Fibroblast of skin of right biceps (primary cell): ENCODE results near the gene FANCL.
"Not testable (repeated sequence)": the region's sequence is repeated elsewhere in the genome, so short reads cannot be mapped to it uniquely, and the experiment has no call there.

Experiments
- DNase-seq: peaks from one replicate; pipeline ENCODE4 v3.0.0-alpha.2; 2013

Gene FANCL

GRCh38 chr2:58240670-58241545, at the start of gene FANCL:
Gene FANCL, minus strand, starts transcription at chr2:58241325. Its CDS starts 12 bp downstream, at chr2:58241313.
- DNase-seq: peak; percentile 87

GRCh38 chr2:58289029-58289428, 47.9 kb upstream of the FANCL start:
- peak; percentile 4 for DNase-seq

- DNase-seq: no peak
These were observed 42.8 kb upstream of the FANCL start for GRCh38 chr2:58283931-58284330.

- not testable (repeated sequence) for DNase-seq
These were observed 34.0 kb upstream of the FANCL start for GRCh38 chr2:58275144-58275543.

- DNase-seq: no peak
These were observed 30.7 kb upstream of the FANCL start for GRCh38 chr2:58271826-58272225.

GRCh38 chr2:58268685-58269084, 27.6 kb upstream of the FANCL start:
- DNase-seq: no peak

- no peak for DNase-seq
These were observed 25.1 kb upstream of the FANCL start for GRCh38 chr2:58266211-58266610.

- DNase-seq: peak; percentile 4
These were observed 20.1 kb upstream of the FANCL start for GRCh38 chr2:58261209-58261608.

GRCh38 chr2:58258456-58258855, 17.3 kb upstream of the FANCL start:
- DNase-seq: not testable (repeated sequence)

GRCh38 chr2:58251331-58252201, 10.4 kb upstream of the FANCL start:
- DNase-seq: not testable (repeated sequence)

- DNase-seq: no peak
These were observed 380 bp upstream of the FANCL start for GRCh38 chr2:58241546-58241864.

GRCh38 chr2:58239243-58239925, 1.7 kb downstream of the FANCL start:
- DNase-seq: no peak

GRCh38 chr2:58237741-58238140, 3.4 kb downstream of the FANCL start:
- no peak for DNase-seq

GRCh38 chr2:58235984-58236383, 5.1 kb downstream of the FANCL start:
- DNase-seq: no peak

- no peak for DNase-seq
These were observed 6.0 kb downstream of the FANCL start for GRCh38 chr2:58235170-58235569.

- DNase-seq: no peak
These were observed 12.8 kb downstream of the FANCL start for GRCh38 chr2:58228299-58228698.

- no peak for DNase-seq
These were observed 13.8 kb downstream of the FANCL start for GRCh38 chr2:58227171-58227917.

GRCh38 chr2:58221909-58222308, 19.2 kb downstream of the FANCL start:
- DNase-seq: no peak

GRCh38 chr2:58215429-58215828, 25.7 kb downstream of the FANCL start:
- no peak for DNase-seq

- not testable (repeated sequence) for DNase-seq
These were observed 30.1 kb downstream of the FANCL start for GRCh38 chr2:58210951-58211568.

GRCh38 chr2:58207189-58207588, 33.9 kb downstream of the FANCL start:
- no peak for DNase-seq

- DNase-seq: no peak
These were observed 34.3 kb downstream of the FANCL start for GRCh38 chr2:58206785-58207184.
